Activated naive CD4-positive, alpha-beta T cell treated with anti-CD3 and anti-CD28 coated beads, Interleukin-2, amount 50 U/mL, for 24 hours (primary cell): ENCODE measurements around the gene ETFB.
A peak's percentile ranks its signal among the peaks of the same experiment; 100 is the strongest.
"Not testable (repeated sequence)": the region's sequence is repeated elsewhere in the genome, so short reads cannot be mapped to it uniquely, and the experiment has no call there.

Experiments
- H3K27ac Mint-ChIP-seq: one replicate; pipeline ENCODE4 v1.8.0; 2021; ENCODE audit warnings: mild to moderate bottlenecking, mixed read lengths
- H3K27me3 Mint-ChIP-seq: one replicate; pipeline ENCODE4 v1.8.0; 2021; ENCODE audit warnings: mixed read lengths
- H3K36me3 Mint-ChIP-seq: one replicate; pipeline ENCODE4 v1.8.0; 2021; ENCODE audit warnings: mixed read lengths
- H3K4me1 Mint-ChIP-seq: one replicate; pipeline ENCODE4 v1.8.0; 2021; ENCODE audit warnings: mixed read lengths
- H3K4me3 Mint-ChIP-seq: one replicate; pipeline ENCODE4 v1.8.0; 2021; ENCODE audit warnings: mild to moderate bottlenecking, mixed read lengths
- H3K9me3 Mint-ChIP-seq: one replicate; pipeline ENCODE4 v1.8.0; 2021; ENCODE audit warnings: mixed read lengths

ETFB gene

DNA sequence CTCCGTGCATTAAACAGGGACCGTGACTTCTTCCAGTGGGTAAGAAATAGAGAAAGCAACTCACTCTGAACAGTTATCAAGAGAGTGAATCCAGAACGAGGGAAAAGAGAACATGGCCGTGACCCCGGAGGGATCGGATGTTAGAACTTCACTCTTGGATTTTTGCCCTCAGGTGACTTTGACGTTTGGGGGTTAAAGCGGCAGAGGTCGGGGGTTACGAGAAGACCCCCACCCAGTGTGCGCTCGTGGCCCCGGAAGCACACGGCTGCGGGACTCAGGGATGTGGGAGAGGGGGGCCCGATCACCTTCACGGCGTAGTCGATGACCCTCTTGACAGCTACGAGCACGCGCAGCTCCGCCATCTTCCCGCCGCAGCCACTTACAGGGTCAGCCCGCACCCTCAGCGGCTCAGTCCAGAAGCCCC, at the start of gene ETFB:
Gene ETFB, minus strand, starts transcription at position 424 of the 424 bp plus-strand sequence. Its CDS starts 62 bp downstream, at position 362.
- H3K27ac Mint-ChIP-seq, result peak within 1 kb of the TSS; percentile 97
- H3K27me3 Mint-ChIP-seq, result no peaks in the 10 kb centered on the region
- H3K9me3 Mint-ChIP-seq, result no peaks in the 10 kb centered on the region
- no peaks in the 10 kb centered on the region for H3K36me3 Mint-ChIP-seq
- peaks cover 64% of the 10 kb centered on the region for H3K4me1 Mint-ChIP-seq
- H3K4me3 Mint-ChIP-seq, result peak within 1 kb of the TSS; percentile 100

DNA sequence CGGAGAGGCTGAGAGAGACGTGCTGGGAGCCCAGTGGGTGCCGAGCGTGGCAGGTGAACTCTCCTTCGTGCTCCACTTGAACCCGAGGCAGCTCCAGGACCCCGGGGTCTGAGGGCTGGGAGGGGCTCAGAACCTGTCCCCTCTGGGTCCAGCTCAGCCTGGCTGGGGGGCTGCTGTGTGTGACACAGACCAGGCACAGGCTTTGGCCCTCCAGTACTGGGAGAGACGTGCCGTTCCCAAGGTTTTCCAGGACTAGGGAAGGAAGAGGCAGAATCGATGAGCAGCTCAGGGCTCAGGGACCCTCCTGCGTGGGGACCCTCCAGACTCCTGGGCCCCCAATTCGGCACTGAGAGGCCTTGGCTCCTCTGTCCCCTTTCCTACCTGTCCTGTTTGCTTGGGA, 49.0 kb upstream of the ETFB start:
- no peak overlapping the region for H3K4me3 Mint-ChIP-seq
- H3K36me3 Mint-ChIP-seq, result no peaks in the 10 kb centered on the region
- peaks cover 5% of the 10 kb centered on the region for H3K27me3 Mint-ChIP-seq
- H3K4me1 Mint-ChIP-seq, result peaks cover 6% of the 10 kb centered on the region
- H3K9me3 Mint-ChIP-seq, result no peaks in the 10 kb centered on the region
- H3K27ac Mint-ChIP-seq, result no peak overlapping the region

DNA sequence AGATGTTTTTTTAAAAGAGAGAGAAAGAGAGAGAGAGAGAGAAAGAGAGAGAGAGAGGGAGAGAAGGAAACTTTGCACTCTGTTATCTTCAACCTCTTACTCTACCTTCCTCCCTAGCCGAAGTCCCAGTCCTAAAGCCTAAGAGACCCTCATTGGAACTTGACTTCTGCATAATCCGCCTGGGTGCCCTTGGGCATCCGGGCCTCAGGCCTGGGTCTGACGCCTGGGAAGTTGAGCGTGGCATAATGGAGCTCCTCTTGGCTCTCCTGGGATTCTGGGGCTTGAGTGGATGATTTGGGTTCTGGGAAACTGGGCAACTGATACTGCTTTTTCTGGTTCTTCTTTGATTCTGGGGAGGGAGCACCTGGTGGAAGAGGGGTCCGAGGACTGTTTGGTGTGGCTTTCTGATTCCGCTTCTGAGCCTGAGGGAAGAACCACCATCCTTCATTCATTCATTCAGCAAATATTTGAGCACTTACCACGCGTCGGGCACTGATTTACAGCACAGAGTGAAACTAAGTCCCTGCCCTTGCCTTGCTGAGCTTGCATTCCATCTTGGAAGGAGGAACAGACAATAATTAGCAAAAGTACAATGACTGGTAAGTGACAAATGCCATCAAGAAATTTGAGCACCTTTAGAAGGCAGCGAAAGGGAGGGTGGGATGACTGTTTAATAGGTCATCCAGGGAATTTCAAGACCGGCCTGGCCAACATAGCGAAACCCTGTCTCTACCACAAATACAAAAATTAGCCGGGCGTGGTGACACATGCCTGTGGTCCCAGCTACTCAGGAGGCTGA, 45.0 kb upstream of the ETFB start:
- H3K9me3 Mint-ChIP-seq, result no peaks in the 10 kb centered on the region
- no peak overlapping the region for H3K4me3 Mint-ChIP-seq
- no peaks in the 10 kb centered on the region for H3K4me1 Mint-ChIP-seq
- H3K27me3 Mint-ChIP-seq, result peaks cover 6% of the 10 kb centered on the region
- H3K36me3 Mint-ChIP-seq, result no peaks in the 10 kb centered on the region
- no peak overlapping the region for H3K27ac Mint-ChIP-seq

DNA sequence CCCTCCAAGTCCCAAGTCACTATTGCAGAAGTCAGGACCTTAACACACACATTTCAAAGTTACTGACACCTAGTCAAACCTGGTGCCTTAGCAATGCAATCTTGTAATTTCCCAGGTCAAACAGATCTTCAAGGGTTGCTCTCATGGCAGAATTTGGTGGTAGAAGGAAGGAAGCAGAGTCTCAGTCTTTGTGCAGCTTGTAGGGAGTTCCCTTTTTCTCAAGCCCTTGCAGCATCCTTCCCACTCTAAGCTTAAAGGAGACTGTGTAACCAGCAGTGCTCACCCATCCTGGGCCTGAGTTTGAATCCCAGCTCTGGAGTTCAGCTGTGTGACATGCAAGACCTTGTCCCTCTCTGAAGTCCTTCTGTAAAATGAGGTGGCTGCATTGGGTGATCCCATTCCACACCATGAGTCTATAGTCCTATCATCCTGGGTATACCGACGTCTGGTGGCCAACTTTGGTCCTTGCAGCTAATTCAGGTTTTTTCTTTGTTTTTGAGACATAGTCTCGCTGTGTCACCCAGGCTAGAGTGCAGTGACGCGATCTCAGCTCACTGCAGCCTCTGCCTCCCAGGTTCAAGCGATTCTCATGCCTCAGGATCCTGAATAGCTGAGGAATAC, 41.4 kb upstream of the ETFB start:
- peaks cover 5% of the 10 kb centered on the region for H3K36me3 Mint-ChIP-seq
- H3K4me1 Mint-ChIP-seq, result no peaks in the 10 kb centered on the region
- peaks cover 7% of the 10 kb centered on the region for H3K27me3 Mint-ChIP-seq
- H3K27ac Mint-ChIP-seq, result no peak overlapping the region
- peaks cover 10% of the 10 kb centered on the region for H3K9me3 Mint-ChIP-seq
- H3K4me3 Mint-ChIP-seq, result no peak overlapping the region

DNA sequence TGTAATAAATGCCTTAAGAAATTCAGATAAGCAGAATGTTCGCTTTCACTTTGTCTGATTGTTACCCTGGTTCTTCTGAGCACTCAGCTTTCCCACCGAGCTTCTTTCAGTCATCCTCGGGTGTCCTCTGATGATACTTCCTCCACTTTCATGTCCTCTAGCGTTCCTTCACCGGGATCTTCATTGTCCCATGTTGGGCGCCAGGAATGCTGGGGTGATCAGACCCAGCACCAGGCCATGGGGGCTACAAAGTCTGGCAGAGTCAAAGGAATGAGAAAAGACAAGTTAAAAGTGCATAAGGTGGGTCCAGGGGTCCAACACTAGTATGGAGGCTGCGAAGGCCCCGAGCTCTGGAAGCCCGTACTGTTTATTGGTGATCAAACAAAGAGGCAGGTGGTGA, 35.9 kb upstream of the ETFB start:
- Mint-ChIP-seq H3K27me3 (peaks cover 4% of the 10 kb centered on the region), H3K36me3 (peaks cover 13% of the 10 kb centered on the region), H3K4me3 (no peak overlapping the region), H3K4me1 (peaks cover 3% of the 10 kb centered on the region), H3K9me3 (peaks cover 18% of the 10 kb centered on the region), H3K27ac (no peak overlapping the region)

DNA sequence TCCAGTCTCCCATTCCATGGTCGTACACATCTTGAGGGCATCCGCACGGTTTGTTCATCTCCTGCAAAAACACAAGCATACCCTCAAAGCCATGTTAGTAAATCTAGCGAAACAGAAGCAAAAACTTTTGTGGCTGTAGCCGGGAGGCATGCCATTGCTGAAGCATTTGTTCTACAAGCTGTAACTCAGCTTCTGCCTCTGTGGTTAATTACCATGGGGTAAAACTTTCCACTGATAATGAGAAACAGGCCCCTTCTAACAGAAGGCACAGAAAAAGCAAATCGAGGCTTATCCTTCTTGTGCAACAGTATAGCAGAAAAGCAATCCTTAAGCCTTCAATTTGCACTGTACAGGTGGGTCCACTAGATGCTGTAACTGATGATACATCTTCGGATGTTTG, 33.7 kb upstream of the ETFB start:
- H3K27ac Mint-ChIP-seq, H3K27me3 Mint-ChIP-seq, H3K4me3 Mint-ChIP-seq, H3K4me1 Mint-ChIP-seq: not testable (repeated sequence)
- peaks cover 18% of the 10 kb centered on the region for H3K9me3 Mint-ChIP-seq
- peaks cover 13% of the 10 kb centered on the region for H3K36me3 Mint-ChIP-seq

DNA sequence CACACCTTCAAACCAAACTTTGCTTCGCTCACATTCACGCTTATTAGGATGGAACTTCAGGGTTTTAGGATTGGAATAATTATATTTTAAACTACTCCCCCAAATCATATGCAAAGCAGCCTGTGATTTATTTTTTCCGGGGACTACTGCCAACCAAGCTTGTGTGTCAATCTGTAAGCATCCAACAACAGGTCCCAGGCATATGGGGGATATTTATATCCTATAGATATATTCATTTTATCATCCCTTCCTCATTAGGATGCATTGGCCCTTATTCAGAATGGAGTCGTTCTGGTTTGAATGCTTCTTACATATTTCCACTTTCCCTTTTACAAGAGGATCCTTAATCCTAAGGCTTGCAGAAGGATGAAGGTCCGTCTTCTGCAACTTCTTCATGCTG, 33.0 kb upstream of the ETFB start:
- H3K4me1 Mint-ChIP-seq, result peaks cover 11% of the 10 kb centered on the region
- H3K27ac Mint-ChIP-seq, result no peak overlapping the region
- H3K36me3 Mint-ChIP-seq, result peaks cover 13% of the 10 kb centered on the region
- no peak overlapping the region for H3K4me3 Mint-ChIP-seq
- H3K9me3 Mint-ChIP-seq, result peaks cover 18% of the 10 kb centered on the region
- peaks cover 2% of the 10 kb centered on the region for H3K27me3 Mint-ChIP-seq

DNA sequence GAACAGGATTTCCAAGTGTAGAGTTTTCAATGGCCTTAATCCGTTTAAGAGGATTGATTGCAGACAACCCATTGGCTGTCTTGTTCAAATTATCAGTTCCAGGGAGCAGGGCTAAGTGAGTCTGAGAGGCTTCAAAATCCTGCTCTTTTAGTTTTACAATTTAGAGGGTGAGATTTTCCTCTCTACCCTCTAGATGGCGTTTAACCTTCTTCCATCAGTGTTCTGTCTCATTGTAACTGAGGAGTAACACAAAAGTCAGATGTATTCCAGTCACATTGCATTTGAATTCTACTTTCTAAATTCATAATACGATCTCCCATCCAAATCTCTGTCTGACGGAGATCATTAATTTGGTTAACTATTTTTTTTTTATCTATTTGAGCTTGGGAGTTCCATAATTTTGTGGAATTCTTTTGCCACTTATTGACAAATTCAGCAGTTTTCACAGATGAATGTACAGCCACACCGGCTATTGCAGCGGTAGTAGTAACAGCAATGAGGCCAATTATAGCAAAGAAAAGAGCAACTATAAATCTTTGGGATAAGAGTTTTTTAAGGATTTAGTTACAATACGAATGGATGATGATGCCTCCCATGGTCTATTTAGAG, 32.0 kb upstream of the ETFB start:
- no peak overlapping the region for H3K27ac Mint-ChIP-seq
- no peaks in the 10 kb centered on the region for H3K27me3 Mint-ChIP-seq
- H3K4me1 Mint-ChIP-seq, result peaks cover 17% of the 10 kb centered on the region
- H3K9me3 Mint-ChIP-seq, result peaks cover 13% of the 10 kb centered on the region
- no peak overlapping the region for H3K4me3 Mint-ChIP-seq
- peaks cover 10% of the 10 kb centered on the region for H3K36me3 Mint-ChIP-seq

DNA sequence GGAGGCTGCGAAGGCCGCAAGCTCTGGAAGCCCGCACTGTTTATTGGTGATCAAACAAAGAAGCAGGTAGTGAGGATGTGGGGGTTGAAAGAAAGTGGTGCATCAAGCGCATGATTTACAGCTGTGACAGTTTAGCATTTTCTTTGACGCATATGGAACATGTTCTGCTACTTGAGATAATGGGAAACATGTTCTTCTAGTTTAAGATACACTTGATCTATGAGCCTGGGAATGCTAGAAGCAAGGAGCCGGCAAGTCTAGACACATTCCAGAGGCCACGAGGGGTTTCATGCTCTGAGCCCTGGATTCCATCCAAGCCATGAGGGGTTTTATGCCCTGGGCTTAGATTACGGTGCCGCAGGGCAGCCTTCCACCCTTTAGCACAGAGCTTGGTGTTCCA, 31.3 kb upstream of the ETFB start:
- not testable (repeated sequence) for H3K27ac Mint-ChIP-seq, H3K9me3 Mint-ChIP-seq, H3K36me3 Mint-ChIP-seq, H3K4me3 Mint-ChIP-seq, H3K27me3 Mint-ChIP-seq
- H3K4me1 Mint-ChIP-seq, result peaks cover 21% of the 10 kb centered on the region

DNA sequence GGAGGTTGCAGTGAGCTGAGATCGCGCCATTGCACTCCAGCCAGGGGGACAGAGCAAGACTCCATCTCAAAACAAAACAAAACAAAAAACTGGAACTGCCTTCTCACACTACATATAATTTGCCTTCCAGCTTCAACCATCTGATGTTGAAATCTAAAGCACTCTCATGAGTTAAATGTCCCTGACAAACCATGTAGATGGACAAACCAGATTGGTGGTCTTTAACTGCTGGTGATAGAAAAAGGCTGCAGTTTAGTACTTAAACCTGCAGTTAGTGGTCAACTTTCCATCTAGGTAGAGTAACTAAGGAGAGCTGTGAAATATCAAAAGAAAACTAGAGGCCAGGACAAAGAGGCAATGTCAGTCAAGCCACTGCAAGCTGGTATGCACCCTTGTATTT, 30.0 kb upstream of the ETFB start:
- H3K27me3 Mint-ChIP-seq, result no peaks in the 10 kb centered on the region
- H3K36me3 Mint-ChIP-seq, result peaks cover 1% of the 10 kb centered on the region
- H3K4me3 Mint-ChIP-seq, result no peak overlapping the region
- H3K27ac Mint-ChIP-seq, result no peak overlapping the region
- peaks cover 25% of the 10 kb centered on the region for H3K4me1 Mint-ChIP-seq
- H3K9me3 Mint-ChIP-seq, result no peaks in the 10 kb centered on the region

DNA sequence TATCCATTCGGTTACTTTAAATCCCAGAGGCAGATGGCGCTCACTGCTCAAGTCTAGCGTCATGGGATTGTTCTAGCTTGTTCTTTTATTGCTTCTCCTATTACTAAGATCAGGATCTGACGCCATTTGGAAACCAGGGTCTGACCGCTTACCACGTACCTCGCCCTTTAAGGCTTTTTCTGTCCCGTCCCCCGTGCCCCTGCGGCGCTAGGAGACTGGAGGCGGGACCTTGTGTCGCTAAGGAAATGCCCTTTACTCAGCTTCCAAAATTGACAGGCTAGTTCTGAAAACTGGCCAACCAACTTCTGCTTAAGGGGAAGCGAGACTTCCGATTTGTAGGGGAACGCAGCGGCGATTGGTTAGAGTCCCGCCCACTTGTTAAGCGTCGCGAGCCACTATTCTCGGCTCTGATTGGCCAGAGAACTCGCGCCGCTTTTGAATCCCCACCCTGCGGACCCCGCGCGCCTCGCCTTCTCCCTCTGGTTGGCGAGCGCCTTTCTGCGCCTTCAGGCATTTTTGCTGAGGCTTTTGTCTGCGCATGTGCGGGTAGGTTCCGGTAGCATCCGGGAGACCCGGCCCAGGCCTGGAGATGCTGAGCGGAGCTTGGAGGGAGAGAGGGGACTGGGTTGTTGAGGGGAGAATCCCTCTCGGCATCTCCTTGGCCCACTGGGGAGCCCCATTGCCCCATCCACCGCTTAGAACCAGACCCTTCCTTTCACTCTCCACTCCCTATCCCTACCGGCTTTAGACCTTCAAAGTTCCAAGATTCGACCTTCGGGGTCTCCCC, 28.1 kb upstream of the ETFB start:
- no peaks in the 10 kb centered on the region for H3K27me3 Mint-ChIP-seq
- H3K36me3 Mint-ChIP-seq, result no peaks in the 10 kb centered on the region
- no peaks in the 10 kb centered on the region for H3K9me3 Mint-ChIP-seq
- H3K4me3 Mint-ChIP-seq, result peak overlapping the region; percentile 88
- peak overlapping the region; percentile 85 for H3K27ac Mint-ChIP-seq
- peaks cover 27% of the 10 kb centered on the region for H3K4me1 Mint-ChIP-seq

DNA sequence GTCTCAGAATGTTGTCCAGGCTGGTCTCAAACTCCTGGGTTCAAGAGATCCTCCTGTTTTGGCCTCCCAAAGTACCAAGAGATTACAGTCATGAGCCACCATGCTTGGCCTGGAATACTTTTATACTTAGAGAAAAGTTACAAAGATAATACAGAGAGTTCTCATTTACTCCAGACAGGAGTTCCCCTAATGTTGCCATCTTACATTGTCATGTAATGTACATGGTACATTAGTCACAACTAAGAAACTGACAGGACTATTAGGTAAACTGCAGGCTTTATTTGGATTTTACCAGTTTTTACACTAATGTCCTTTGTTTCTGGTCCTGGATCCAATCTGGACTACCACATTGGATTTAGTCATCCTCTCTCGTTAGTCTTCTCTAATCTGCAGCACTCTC, 26.5 kb upstream of the ETFB start:
- Mint-ChIP-seq H3K27ac (peak overlapping the region; percentile 23), H3K9me3 (no peaks in the 10 kb centered on the region), H3K36me3 (no peaks in the 10 kb centered on the region), H3K4me3 (peak overlapping the region; percentile 73), H3K27me3 (no peaks in the 10 kb centered on the region), H3K4me1 (peaks cover 24% of the 10 kb centered on the region)

DNA sequence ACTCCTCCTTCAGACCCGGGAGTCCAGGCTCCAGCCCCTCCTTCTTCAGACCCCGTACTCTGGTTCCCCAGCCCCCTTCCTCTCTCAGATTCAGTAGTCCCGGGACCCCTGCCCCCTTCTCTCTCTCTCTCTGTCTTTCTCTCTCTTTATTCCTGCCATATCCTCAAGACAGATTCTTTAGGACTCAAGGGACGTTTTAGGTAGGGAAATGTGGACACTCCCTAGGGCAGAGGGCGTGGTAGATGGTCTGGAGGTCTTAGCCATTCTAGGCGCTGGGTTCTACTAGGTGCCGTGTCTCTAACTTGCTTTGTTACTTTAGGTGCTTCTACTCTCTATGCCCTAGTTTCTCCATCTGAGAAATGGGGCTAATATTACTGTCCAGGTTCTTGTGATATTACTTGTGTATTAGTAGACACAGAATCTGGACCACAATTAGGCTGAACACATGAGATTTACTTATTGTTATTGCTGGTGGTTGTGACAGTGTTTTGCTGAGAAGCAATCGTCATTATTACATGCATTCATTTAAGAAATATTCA, 25.0 kb upstream of the ETFB start:
- Mint-ChIP-seq H3K9me3 (no peaks in the 10 kb centered on the region), H3K27me3 (no peaks in the 10 kb centered on the region), H3K36me3 (no peaks in the 10 kb centered on the region), H3K27ac (no peak overlapping the region), H3K4me3 (peak overlapping the region; percentile 44), H3K4me1 (peaks cover 24% of the 10 kb centered on the region)

DNA sequence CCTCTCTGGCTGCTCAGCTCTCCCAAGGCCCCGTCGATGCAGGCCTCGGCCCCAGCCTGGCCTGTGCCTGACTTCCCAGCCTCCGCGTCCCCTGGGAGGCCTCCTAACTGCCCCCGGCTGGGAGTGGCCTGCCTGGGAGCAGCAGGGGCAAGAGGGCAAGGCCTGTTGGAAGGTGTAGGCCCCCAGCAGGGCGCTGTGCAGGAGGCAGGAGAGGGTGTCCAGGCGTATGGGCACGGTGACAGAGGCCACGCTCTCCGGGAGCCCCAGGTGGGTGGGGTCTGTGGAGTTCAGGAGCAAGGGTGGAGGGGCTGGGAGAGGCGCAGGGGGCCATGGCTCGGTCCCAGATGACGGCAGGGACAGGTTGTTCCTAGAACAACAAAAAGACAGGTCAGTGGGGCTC, 23.0 kb upstream of the ETFB start:
- Mint-ChIP-seq H3K36me3 (no peaks in the 10 kb centered on the region), H3K9me3 (no peaks in the 10 kb centered on the region), H3K4me1 (peaks cover 15% of the 10 kb centered on the region), H3K27ac (no peak overlapping the region), H3K27me3 (no peaks in the 10 kb centered on the region), H3K4me3 (no peak overlapping the region)

DNA sequence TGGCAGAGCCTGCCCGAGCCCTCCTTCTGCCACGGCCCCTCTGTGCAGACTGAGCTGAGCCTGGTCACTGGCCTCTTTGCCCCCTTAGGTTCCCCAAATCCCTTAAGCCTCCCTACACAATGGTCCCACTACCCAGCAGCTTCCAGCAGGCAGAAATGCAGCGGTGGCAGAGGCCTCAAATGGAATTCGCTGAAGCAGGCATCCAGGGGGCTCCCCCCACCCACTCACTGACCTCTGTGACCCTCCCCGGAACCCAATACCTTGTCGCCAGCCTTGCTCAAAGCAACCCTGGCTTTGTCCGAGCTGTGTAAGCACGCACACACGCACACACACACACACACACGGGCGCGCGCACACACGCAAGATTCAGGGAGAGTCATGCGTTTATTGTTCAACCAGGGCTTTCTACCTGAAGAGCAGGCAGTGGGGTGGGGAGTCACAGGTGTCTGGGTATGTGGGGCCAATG, 21.8 kb upstream of the ETFB start, which contains the start of gene LIM2:
Gene LIM2, minus strand, starts transcription at position 51 of the 466 bp plus-strand sequence. CDS start 531 bp downstream, outside the sequence.
- Mint-ChIP-seq H3K27ac (no peak within 1 kb of the TSS), H3K9me3 (no peaks in the 10 kb centered on the region), H3K4me1 (peaks cover 10% of the 10 kb centered on the region), H3K4me3 (peak within 1 kb of the TSS; percentile 61), H3K36me3 (no peaks in the 10 kb centered on the region), H3K27me3 (no peaks in the 10 kb centered on the region)
